ENCODE results near the gene COL13A1.

COL13A1 gene

GRCh38 chr10:69801434-69802315 lies at the start of gene COL13A1:
TSS of gene COL13A1 (plus strand) at chr10:69801906. CDS start at chr10:69802424, 518 bp downstream.
- no peak for DNase-seq (ENCODE audit: low read depth)

- no peak for DNase-seq (ENCODE audit: low read depth)
These were observed 49.2 kb upstream of the COL13A1 start for GRCh38 chr10:69752479-69752878.

GRCh38 chr10:69756279-69756678 lies 45.4 kb upstream of the COL13A1 start:
- no peak for DNase-seq (ENCODE audit: low read depth)

GRCh38 chr10:69757206-69757552 lies 44.5 kb upstream of the COL13A1 start:
- no peak for DNase-seq (ENCODE audit: low read depth)

- no peak for DNase-seq (ENCODE audit: low read depth)
These were observed 44.0 kb upstream of the COL13A1 start for GRCh38 chr10:69757553-69758309.

- DNase-seq (ENCODE audit: low read depth), result no peak
These were observed 43.4 kb upstream of the COL13A1 start for GRCh38 chr10:69758310-69758728.

GRCh38 chr10:69759641-69760040 lies 42.1 kb upstream of the COL13A1 start:
- DNase-seq (ENCODE audit: low read depth), result no peak

GRCh38 chr10:69760072-69760471 lies 41.6 kb upstream of the COL13A1 start:
- DNase-seq (ENCODE audit: low read depth), result no peak

GRCh38 chr10:69761320-69761719 lies 40.4 kb upstream of the COL13A1 start:
- DNase-seq (ENCODE audit: low read depth), result no peak

GRCh38 chr10:69766161-69766910 lies 35.4 kb upstream of the COL13A1 start:
- DNase-seq (ENCODE audit: low read depth), result no peak

- no peak for DNase-seq (ENCODE audit: low read depth)
These were observed 33.9 kb upstream of the COL13A1 start for GRCh38 chr10:69767793-69768192.

GRCh38 chr10:69768386-69768785 lies 33.3 kb upstream of the COL13A1 start:
- DNase-seq (ENCODE audit: low read depth), result no peak

- no peak for DNase-seq (ENCODE audit: low read depth)
These were observed 32.2 kb upstream of the COL13A1 start for GRCh38 chr10:69769395-69769992.

- no peak for DNase-seq (ENCODE audit: low read depth)
These were observed 28.6 kb upstream of the COL13A1 start for GRCh38 chr10:69772933-69773704.

GRCh38 chr10:69774596-69774995 lies 27.1 kb upstream of the COL13A1 start:
- no peak for DNase-seq (ENCODE audit: low read depth)

GRCh38 chr10:69780077-69780476 lies 21.6 kb upstream of the COL13A1 start:
- DNase-seq (ENCODE audit: low read depth), result no peak

GRCh38 chr10:69781576-69781975 lies 20.1 kb upstream of the COL13A1 start:
- DNase-seq (ENCODE audit: low read depth), result no peak

GRCh38 chr10:69783515-69783914 lies 18.2 kb upstream of the COL13A1 start:
- no peak for DNase-seq (ENCODE audit: low read depth)

GRCh38 chr10:69786791-69787190 lies 14.9 kb upstream of the COL13A1 start:
- DNase-seq (ENCODE audit: low read depth), result no peak

GRCh38 chr10:69787681-69788080 lies 14.0 kb upstream of the COL13A1 start:
- DNase-seq (ENCODE audit: low read depth), result no peak

- no peak for DNase-seq (ENCODE audit: low read depth)
These were observed 12.5 kb upstream of the COL13A1 start for GRCh38 chr10:69789164-69789576.
